Thoracic aorta (tissue), 2 donors: ENCODE measurements around the gene SPOCK1. TPM values are rescaled to one million over a fixed set of nuclear protein-coding genes. Genes with fewer than 3 reads are reported as not detected.

Experiments
- ATAC-seq: fragments of 150-250 bp; one replicate; pipeline ENCODE4 v1.8.0; 2017; ENCODE audit warnings: low read depth; ENCODE audit not compliant: insufficient number of reproducible peaks, low FRiP score
- DNase-seq: peaks from one replicate; pipeline ENCODE4 v3.0.0-alpha.2; 2020; ENCODE audit warnings: low spot score
- H3K27ac ChIP-seq, 2 donors: fragments of 200-600 bp; sonication (generic); 1 replicate in 1 of 2; 2 replicates in 1 of 2; pipeline ENCODE4 v1.5.1; 2016; ENCODE audit warnings: mild to moderate bottlenecking in 2 of 2, moderate library complexity in 2 of 2
- H3K27me3 ChIP-seq: fragments of 200-600 bp; sonication (generic); replicated peaks from 2 replicates; pipeline ENCODE4 v1.6.0; 2016; ENCODE audit warnings: mild to moderate bottlenecking; ENCODE audit not compliant: insufficient read depth
- H3K36me3 ChIP-seq: fragments of 200-600 bp; sonication (generic); one replicate; pipeline ENCODE4 v1.5.1; 2016
- H3K4me1 ChIP-seq, 2 donors: fragments of 200-600 bp; sonication (generic); 1 replicate in 1 of 2; 2 replicates in 1 of 2; pipeline versions ENCODE4 v1.5.1 to v1.6.0; 2016; ENCODE audit warnings: low read depth in 2 of 2, mild to moderate bottlenecking in 1 of 2; ENCODE audit not compliant: control insufficient read depth in 1 of 2
- H3K4me3 ChIP-seq: fragments of 200-600 bp; sonication (generic); 2 replicates; pipeline ENCODE4 v1.5.1; 2016; ENCODE audit warnings: mild to moderate bottlenecking
- H3K9me3 ChIP-seq: fragments of 200-600 bp; sonication (generic); 2 replicates; pipeline ENCODE4 v1.5.1; 2016
- total RNA-seq, 2 donors: library from RNA; depleted of rRNA; stranded (reverse); fragments of >200 nt; gene quantifications; one replicate each; pipeline versions ENCODE4 v1.1.0 to v1.2.3, GENCODE V29; 2016
- TF ChIP-seq, protein P1 (sequence below): fragments of 200-600 bp; sonication (generic); IDR thresholded peaks from one replicate; pipeline ENCODE4 v1.5.1; 2019; ENCODE audit warnings: antibody characterized with exemption

The SPOCK1 gene
- total RNA-seq, 2 donors from 2014 or later = 25.2 to 43.2 TPM

GRCh38 chr5:137361280-137361679 is 137.8 kb downstream of the SPOCK1 start:
- no peak overlapping the region for H3K4me3 ChIP-seq
- DNase-seq = no peak
- TF ChIP-seq, protein P1, sequence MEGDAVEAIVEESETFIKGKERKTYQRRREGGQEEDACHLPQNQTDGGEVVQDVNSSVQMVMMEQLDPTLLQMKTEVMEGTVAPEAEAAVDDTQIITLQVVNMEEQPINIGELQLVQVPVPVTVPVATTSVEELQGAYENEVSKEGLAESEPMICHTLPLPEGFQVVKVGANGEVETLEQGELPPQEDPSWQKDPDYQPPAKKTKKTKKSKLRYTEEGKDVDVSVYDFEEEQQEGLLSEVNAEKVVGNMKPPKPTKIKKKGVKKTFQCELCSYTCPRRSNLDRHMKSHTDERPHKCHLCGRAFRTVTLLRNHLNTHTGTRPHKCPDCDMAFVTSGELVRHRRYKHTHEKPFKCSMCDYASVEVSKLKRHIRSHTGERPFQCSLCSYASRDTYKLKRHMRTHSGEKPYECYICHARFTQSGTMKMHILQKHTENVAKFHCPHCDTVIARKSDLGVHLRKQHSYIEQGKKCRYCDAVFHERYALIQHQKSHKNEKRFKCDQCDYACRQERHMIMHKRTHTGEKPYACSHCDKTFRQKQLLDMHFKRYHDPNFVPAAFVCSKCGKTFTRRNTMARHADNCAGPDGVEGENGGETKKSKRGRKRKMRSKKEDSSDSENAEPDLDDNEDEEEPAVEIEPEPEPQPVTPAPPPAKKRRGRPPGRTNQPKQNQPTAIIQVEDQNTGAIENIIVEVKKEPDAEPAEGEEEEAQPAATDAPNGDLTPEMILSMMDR = no peak
- no peak for ATAC-seq
- H3K4me1 ChIP-seq = no peaks in the 10 kb centered on the region
- H3K9me3 ChIP-seq = no peaks in the 10 kb centered on the region
- H3K27ac ChIP-seq = no peak overlapping the region
- H3K36me3 ChIP-seq = no peaks in the 10 kb centered on the region
- H3K27me3 ChIP-seq = no peaks in the 10 kb centered on the region

- H3K36me3 ChIP-seq = no peaks in the 10 kb centered on the region
- no peaks in the 10 kb centered on the region for H3K27me3 ChIP-seq
- no peak overlapping the region for H3K27ac ChIP-seq
- H3K4me1 ChIP-seq = no peaks in the 10 kb centered on the region
- ATAC-seq (no peak), DNase-seq (no peak)
- TF ChIP-seq, protein P1 = no peak
- no peaks in the 10 kb centered on the region for H3K9me3 ChIP-seq
- H3K4me3 ChIP-seq = no peak overlapping the region
Measured at GRCh38 chr5:137360607-137361006, 138.5 kb downstream of the SPOCK1 start.

DNA sequence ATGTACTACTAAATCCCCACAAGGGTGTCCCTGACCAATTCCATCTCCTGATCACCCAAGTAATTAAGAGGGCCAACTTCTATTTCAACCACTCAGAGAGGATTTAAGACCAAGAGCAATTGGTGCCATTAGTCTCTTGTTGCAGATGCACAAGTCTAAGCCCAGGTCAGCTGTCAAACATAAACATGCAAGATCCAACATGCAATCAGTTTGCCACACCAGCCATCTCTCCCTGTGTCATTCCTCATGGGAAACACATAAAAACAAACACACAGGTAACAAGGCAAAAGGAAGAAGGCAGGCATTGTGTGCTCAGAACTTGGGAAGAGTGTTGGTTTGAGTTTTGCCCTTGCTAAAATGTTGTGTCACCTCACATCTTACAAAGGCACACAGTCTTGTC is 139.2 kb downstream of the SPOCK1 start:
- Histone ChIP-seq H3K27me3 (no peaks in the 10 kb centered on the region), H3K9me3 (no peaks in the 10 kb centered on the region), H3K4me1 (no peaks in the 10 kb centered on the region), H3K36me3 (no peaks in the 10 kb centered on the region), H3K4me3 (no peak overlapping the region), H3K27ac (no peak overlapping the region)
- DNase-seq (no peak), ATAC-seq (no peak)
- TF ChIP-seq, protein P1 = no peak

DNA sequence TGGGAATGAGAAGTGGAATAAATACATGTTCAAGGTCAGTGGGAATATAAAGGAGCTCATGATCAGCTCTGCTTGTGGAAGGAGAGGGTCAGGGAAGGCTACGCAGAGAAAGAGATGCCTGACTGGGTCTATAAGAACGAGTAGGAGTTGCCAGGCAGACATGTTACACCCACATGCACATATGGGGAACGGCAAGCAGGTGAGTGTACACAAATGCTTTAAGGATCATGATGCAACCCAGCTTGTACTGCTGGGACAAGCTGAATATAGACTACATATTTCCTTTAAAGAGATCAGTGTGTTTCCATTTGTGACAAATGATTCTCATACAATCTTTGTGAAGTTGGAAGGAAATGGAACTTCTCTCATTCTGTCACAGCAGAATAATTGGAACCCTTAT is 141.7 kb downstream of the SPOCK1 start:
- TF ChIP-seq, protein P1 = no peak
- Histone ChIP-seq H3K36me3 (no peaks in the 10 kb centered on the region), H3K27me3 (no peaks in the 10 kb centered on the region), H3K4me3 (no peak overlapping the region), H3K4me1 (no peaks in the 10 kb centered on the region), H3K9me3 (no peaks in the 10 kb centered on the region), H3K27ac (no peak overlapping the region)
- DNase-seq (no peak), ATAC-seq (no peak)

DNA sequence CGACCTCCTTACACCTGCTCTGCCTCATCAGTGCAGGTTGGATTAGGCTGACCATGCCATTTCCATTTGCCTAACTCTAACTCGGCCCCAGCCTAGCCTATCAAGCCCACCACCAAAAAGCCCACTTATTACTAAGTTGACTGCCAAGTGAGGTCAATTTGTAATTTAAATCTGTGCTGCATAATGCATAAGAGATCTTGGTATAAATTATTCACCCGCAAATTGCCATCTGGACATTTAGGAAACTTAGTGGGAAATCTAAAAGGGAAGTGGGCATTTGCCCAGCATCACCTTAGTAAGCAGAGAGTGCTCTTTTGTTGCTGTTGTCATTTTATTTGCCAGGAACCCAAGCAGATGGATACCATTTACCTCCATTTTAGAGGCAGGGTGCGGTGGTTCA is 143.0 kb downstream of the SPOCK1 start:
- Histone ChIP-seq H3K4me3 (no peak overlapping the region), H3K27ac (no peak overlapping the region), H3K9me3 (no peaks in the 10 kb centered on the region), H3K4me1 (no peaks in the 10 kb centered on the region), H3K36me3 (no peaks in the 10 kb centered on the region), H3K27me3 (no peaks in the 10 kb centered on the region)
- TF ChIP-seq, protein P1 = no peak
- ATAC-seq (no peak), DNase-seq (no peak)
